ENCODE measurements around the gene WHRN.

- TF ChIP-seq CTCF (IDR thresholded peaks at IDR 0.05) (no peak), POLR2A (IDR thresholded peaks at IDR 0.05) (no peak), EP300 (IDR thresholded peaks at IDR 0.05) (no peak)
These were observed 11.6 kb downstream of the WHRN start for GRCh38 chr9:114493521-114494184.

Measured in tibial nerve (tissue), 4 donors.